Lower leg skin (tissue), 3 donors: Measurements from ENCODE around the gene TRAPPC14.

ENCODE experiments used
- CTCF ChIP-seq, 3 donors: fragments of 450-650 bp; IDR thresholded peaks; one replicate each; pipeline ENCODE4 v1.5.1; 2016; ENCODE audit warnings: antibody characterized with exemption in 3 of 3, mild to moderate bottlenecking in 3 of 3, moderate library complexity in 2 of 3
- POLR2A ChIP-seq, 2 donors: fragments of 450-650 bp; IDR thresholded peaks; one replicate each; pipeline ENCODE4 v1.6.1; 2016 to 2017; ENCODE audit warnings: antibody characterized with exemption in 2 of 2, mild to moderate bottlenecking in 1 of 2, moderate library complexity in 1 of 2

GRCh38 chr7:100153708-100154535, 4.6 kb downstream of the TRAPPC14 start:
- no peak for TF ChIP-seq POLR2A (IDR thresholded peaks at IDR 0.05)
- TF ChIP-seq CTCF (IDR thresholded peaks at IDR 0.05), result no peak
